IMR-90 (cell line): Measurements from ENCODE around the gene MANSC4.

ENCODE experiments used
- BHLHE40 ChIP-seq: fragments of 150-350 bp; IDR thresholded peaks from 2 replicates; pipeline ENCODE4 v1.6.1; 2016; ENCODE audit warnings: mild to moderate bottlenecking, low read depth, low read length
- CTCF ChIP-seq: conservative IDR thresholded peaks from 2 replicates; pipeline ENCODE4 v1.5.1; 2012; ENCODE audit warnings: mild to moderate bottlenecking, low read depth, low read length, improper control_type of control experiment
- FOS ChIP-seq: fragments of 150-350 bp; IDR thresholded peaks from 2 replicates; pipeline ENCODE4 v1.6.1; 2016; ENCODE audit warnings: low read depth, low read length
- MAFK ChIP-seq: IDR thresholded peaks from 2 replicates; pipeline ENCODE4 v1.6.1; 2012; ENCODE audit warnings: low read depth, low read length, improper control_type of control experiment
- MAZ ChIP-seq: IDR thresholded peaks from 2 replicates; pipeline ENCODE4 v1.6.1; 2012; ENCODE audit warnings: low read depth, mild to moderate bottlenecking, low read length, improper control_type of control experiment, moderate library complexity, borderline replicate concordance
- MXI1 ChIP-seq: IDR thresholded peaks from 2 replicates; pipeline ENCODE4 v1.6.1; 2012; ENCODE audit warnings: low read depth, mild to moderate bottlenecking, low read length, moderate library complexity, borderline replicate concordance
- POLR2A ChIP-seq: IDR thresholded peaks from 2 replicates; pipeline ENCODE4 v1.6.1; 2012; ENCODE audit warnings: mild to moderate bottlenecking, low read depth, low read length
- RAD21 ChIP-seq: IDR thresholded peaks from 2 replicates; pipeline ENCODE4 v1.6.1; 2012; ENCODE audit warnings: low read length, improper control_type of control experiment
- SMC3 ChIP-seq: fragments of 150-350 bp; IDR thresholded peaks from 2 replicates; pipeline ENCODE4 v1.6.1; 2016; ENCODE audit warnings: low read depth, mild to moderate bottlenecking, antibody characterized with exemption, low read length, moderate library complexity
- USF2 ChIP-seq: fragments of 150-350 bp; IDR thresholded peaks from 2 replicates; pipeline ENCODE4 v1.6.1; 2017; ENCODE audit warnings: mild to moderate bottlenecking, antibody characterized with exemption, low read length, low read depth

- TF ChIP-seq SMC3: no peak
- TF ChIP-seq CTCF: 0 out of 2 replicates have a peak, but pooled peaks have one; percentile 15
- TF ChIP-seq USF2: no peak
- TF ChIP-seq RAD21: no peak
- TF ChIP-seq FOS: no peak
- TF ChIP-seq POLR2A: no peak
- TF ChIP-seq MAZ: no peak
- TF ChIP-seq BHLHE40: no peak
- no peak for TF ChIP-seq MXI1
- TF ChIP-seq MAFK: no peak
These were observed 47.8 kb downstream of the MANSC4 start for GRCh38 chr12:27732281-27732680.
